ENCODE results near the gene MRPL38. TPM values are rescaled to one million over a fixed set of nuclear protein-coding genes. Genes with fewer than 3 reads are reported as not detected.

MRPL38 gene
- polyA plus RNA-seq, 2 of the 4 experiments (the other 2 are of a cell fraction), result 53.5 to 102 TPM

- WGBS (ENCODE audit: missing lambda C conversion rate), result 3% methylated on average over 12 of the region's 19 CpGs
- ChIA-PET POLR2A (interaction anchor here (0.6 to 2.8 kb wide), 25 partner anchors 8 to 1110 kb away, joined by 3 to 68 read pairs (median 5); partner anchors contain the start of genes EXOC7, GALK1, TRIM47 and TRIM65), CTCF (interaction anchor here (0.9 to 37.0 kb wide), 15 partner anchors 9 to 147 kb away, joined by 3 to 691 read pairs (median 7); partner anchors contain the start of genes GALK1, TRIM47, TRIM65 and UNC13D)
- no peak for TF ChIP-seq GATA3 (IDR thresholded peaks at IDR 0.05; ENCODE audit: borderline replicate concordance)
- no peak for TF ChIP-seq JUNB (IDR thresholded peaks at IDR 0.05)
- TF ChIP-seq CBX8 (IDR thresholded peaks at IDR 0.05), result no peak
- TF ChIP-seq ZSCAN20 (CRISPR knock-in tag; IDR thresholded peaks at IDR 0.05), result no peak
- TF ChIP-seq, protein P1, sequence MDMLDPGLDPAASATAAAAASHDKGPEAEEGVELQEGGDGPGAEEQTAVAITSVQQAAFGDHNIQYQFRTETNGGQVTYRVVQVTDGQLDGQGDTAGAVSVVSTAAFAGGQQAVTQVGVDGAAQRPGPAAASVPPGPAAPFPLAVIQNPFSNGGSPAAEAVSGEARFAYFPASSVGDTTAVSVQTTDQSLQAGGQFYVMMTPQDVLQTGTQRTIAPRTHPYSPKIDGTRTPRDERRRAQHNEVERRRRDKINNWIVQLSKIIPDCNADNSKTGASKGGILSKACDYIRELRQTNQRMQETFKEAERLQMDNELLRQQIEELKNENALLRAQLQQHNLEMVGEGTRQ (IDR thresholded peaks at IDR 0.05), result no peak
- no peak for TF ChIP-seq MAX (IDR thresholded peaks at IDR 0.05)
- TF ChIP-seq HOXB13 (CRISPR knock-in tag; IDR thresholded peaks at IDR 0.05; ENCODE audit: low read depth), result no peak
- TF ChIP-seq MYC (IDR thresholded peaks at IDR 0.05; ENCODE audit: borderline replicate concordance, low read length), result no peak
- no peak for TF ChIP-seq MAFK (IDR thresholded peaks at IDR 0.05; ENCODE audit: partially characterized antibody)
- no peak for TF ChIP-seq JUN (IDR thresholded peaks at IDR 0.05)
- TF ChIP-seq HOXA7 (CRISPR knock-in tag; IDR thresholded peaks at IDR 0.05), result no peak
- TF ChIP-seq EP300 (IDR thresholded peaks at IDR 0.05), result no peak
- TF ChIP-seq KDM1A (IDR thresholded peaks at IDR 0.05; ENCODE audit: low read depth), result no peak
- TF ChIP-seq FOXS1 (CRISPR knock-in tag; IDR thresholded peaks at IDR 0.05), result no peak
- TF ChIP-seq ZNF302 (CRISPR knock-in tag; IDR thresholded peaks at IDR 0.05), result no peak
- TF ChIP-seq, protein P2, sequence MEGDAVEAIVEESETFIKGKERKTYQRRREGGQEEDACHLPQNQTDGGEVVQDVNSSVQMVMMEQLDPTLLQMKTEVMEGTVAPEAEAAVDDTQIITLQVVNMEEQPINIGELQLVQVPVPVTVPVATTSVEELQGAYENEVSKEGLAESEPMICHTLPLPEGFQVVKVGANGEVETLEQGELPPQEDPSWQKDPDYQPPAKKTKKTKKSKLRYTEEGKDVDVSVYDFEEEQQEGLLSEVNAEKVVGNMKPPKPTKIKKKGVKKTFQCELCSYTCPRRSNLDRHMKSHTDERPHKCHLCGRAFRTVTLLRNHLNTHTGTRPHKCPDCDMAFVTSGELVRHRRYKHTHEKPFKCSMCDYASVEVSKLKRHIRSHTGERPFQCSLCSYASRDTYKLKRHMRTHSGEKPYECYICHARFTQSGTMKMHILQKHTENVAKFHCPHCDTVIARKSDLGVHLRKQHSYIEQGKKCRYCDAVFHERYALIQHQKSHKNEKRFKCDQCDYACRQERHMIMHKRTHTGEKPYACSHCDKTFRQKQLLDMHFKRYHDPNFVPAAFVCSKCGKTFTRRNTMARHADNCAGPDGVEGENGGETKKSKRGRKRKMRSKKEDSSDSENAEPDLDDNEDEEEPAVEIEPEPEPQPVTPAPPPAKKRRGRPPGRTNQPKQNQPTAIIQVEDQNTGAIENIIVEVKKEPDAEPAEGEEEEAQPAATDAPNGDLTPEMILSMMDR (IDR thresholded peaks at IDR 0.05), result no peak
- no peak for TF ChIP-seq POLR2AphosphoS2 (conservative IDR thresholded peaks at IDR 0.05; ENCODE audit: low read length)
- no peak for TF ChIP-seq ELK1 (IDR thresholded peaks at IDR 0.05; ENCODE audit: low read depth, low read length)
- TF ChIP-seq NPAS2 (CRISPR knock-in tag; IDR thresholded peaks at IDR 0.05; ENCODE audit: borderline replicate concordance), result no peak
- TF ChIP-seq CHD2 (IDR thresholded peaks at IDR 0.05; ENCODE audit: low read length, partially characterized antibody), result peak; percentile 17
- peak; percentile 28; the same call in 1 of the 2 replicates for TF ChIP-seq PHF8 (IDR thresholded peaks at IDR 0.05; ENCODE audit: borderline replicate concordance, low read depth)
- TF ChIP-seq RNF2 (IDR thresholded peaks at IDR 0.05; ENCODE audit: borderline replicate concordance, low read depth), result no peak
- TF ChIP-seq FOSL2 (IDR thresholded peaks at IDR 0.05), result no peak
- TF ChIP-seq FOSL2 (CRISPR knock-in tag; IDR thresholded peaks at IDR 0.05), result no peak
- TF ChIP-seq POLR2A (IDR thresholded peaks at IDR 0.05; ENCODE audit: low read length), result peak; percentile 39; the same call in 1 of the 2 replicates
- peaks cover 19% of the 10 kb centered on the region for H3K4me1 ChIP-seq
- ATAC-seq (peak; percentile 27 to 37; a peak in 5 of 6 replicates), DNase-seq (ENCODE audit: low read depth in 1 of 2, low spot score in 1 of 2) (peak in 1 of 2 experiments; percentile 58), FAIRE-seq (no peak)
- H3K9me3 ChIP-seq, result no peaks in the 10 kb centered on the region
- peak overlapping the region; percentile 91 for H3K4me2 ChIP-seq
- H3K27ac ChIP-seq, result peak overlapping the region; percentile 83 to 88
- peak overlapping the region; percentile 58 for H3K4me3 ChIP-seq
Observed at GRCh38 chr17:75854881-75855309, 49.8 kb downstream of the MRPL38 start.

Measured in A549 (cell line).